KMS-11 (cell line): ENCODE results near the gene CORO2B.

ENCODE experiments used
- H2AFZ ChIP-seq: fragments of 200-600 bp; sonication (generic); 2 replicates; pipeline ENCODE4 v1.6.1; 2016; ENCODE audit warnings: antibody characterized with exemption, mixed run types, low read depth
- H3K27ac ChIP-seq: fragments of 200-600 bp; sonication (generic); 2 replicates; pipeline ENCODE4 v1.6.1; 2016; ENCODE audit warnings: mild to moderate bottlenecking, mixed run types
- H3K27me3 ChIP-seq: fragments of 200-600 bp; sonication (generic); 2 replicates; pipeline ENCODE4 v1.6.1; 2017; ENCODE audit warnings: mild to moderate bottlenecking, low read depth, mixed run types, moderate library complexity; ENCODE audit not compliant: insufficient read depth
- H3K36me3 ChIP-seq: fragments of 200-600 bp; sonication (generic); 2 replicates; pipeline ENCODE4 v1.6.1; 2017; ENCODE audit warnings: mild to moderate bottlenecking, mixed run types; ENCODE audit not compliant: insufficient read depth
- H3K4me1 ChIP-seq: fragments of 200-600 bp; sonication (generic); 2 replicates; pipeline ENCODE4 v1.6.1; 2016; ENCODE audit warnings: mild to moderate bottlenecking, low read depth, mixed run types; ENCODE audit not compliant: poor library complexity, severe bottlenecking
- H3K4me2 ChIP-seq: fragments of 200-600 bp; sonication (generic); 2 replicates; pipeline ENCODE4 v1.7.0; 2016; ENCODE audit warnings: mild to moderate bottlenecking, mixed run types
- H3K4me3 ChIP-seq: fragments of 200-600 bp; sonication (generic); IDR thresholded peaks from 2 replicates; pipeline ENCODE4 v1.6.1; 2017; ENCODE audit warnings: low read depth, low read length, mixed read lengths; ENCODE audit not compliant: insufficient read depth
- H3K79me2 ChIP-seq: fragments of 200-600 bp; sonication (generic); 2 replicates; pipeline ENCODE4 v1.6.1; 2016; ENCODE audit warnings: low read depth, mixed run types; ENCODE audit not compliant: insufficient read depth
- H3K9ac ChIP-seq: fragments of 200-600 bp; sonication (generic); 2 replicates; pipeline ENCODE4 v1.6.1; 2016; ENCODE audit warnings: mild to moderate bottlenecking, mixed run types
- H4K20me1 ChIP-seq: fragments of 200-600 bp; sonication (generic); 2 replicates; pipeline ENCODE4 v1.6.1; 2016; ENCODE audit warnings: mild to moderate bottlenecking, mixed run types; ENCODE audit not compliant: insufficient read depth
- TF ChIP-seq, protein P1 (sequence below): fragments of 200-600 bp; sonication (generic); conservative IDR thresholded peaks from 2 replicates; pipeline ENCODE4 v1.6.1; 2017; ENCODE audit warnings: low read depth, mild to moderate bottlenecking, antibody characterized with exemption, low read length, moderate library complexity, mixed read lengths

The CORO2B gene

GRCh38 chr15:68707386-68707785 lies 128.6 kb downstream of the CORO2B start:
- H3K27ac ChIP-seq: no peak overlapping the region
- no peak overlapping the region for H3K9ac ChIP-seq
- no peaks in the 10 kb centered on the region for H4K20me1 ChIP-seq
- H3K4me2 ChIP-seq: no peak overlapping the region
- no peaks in the 10 kb centered on the region for H3K36me3 ChIP-seq
- no peak overlapping the region for H3K4me3 ChIP-seq
- no peaks in the 10 kb centered on the region for H3K4me1 ChIP-seq
- no peaks in the 10 kb centered on the region for H3K79me2 ChIP-seq
- TF ChIP-seq, protein P1, sequence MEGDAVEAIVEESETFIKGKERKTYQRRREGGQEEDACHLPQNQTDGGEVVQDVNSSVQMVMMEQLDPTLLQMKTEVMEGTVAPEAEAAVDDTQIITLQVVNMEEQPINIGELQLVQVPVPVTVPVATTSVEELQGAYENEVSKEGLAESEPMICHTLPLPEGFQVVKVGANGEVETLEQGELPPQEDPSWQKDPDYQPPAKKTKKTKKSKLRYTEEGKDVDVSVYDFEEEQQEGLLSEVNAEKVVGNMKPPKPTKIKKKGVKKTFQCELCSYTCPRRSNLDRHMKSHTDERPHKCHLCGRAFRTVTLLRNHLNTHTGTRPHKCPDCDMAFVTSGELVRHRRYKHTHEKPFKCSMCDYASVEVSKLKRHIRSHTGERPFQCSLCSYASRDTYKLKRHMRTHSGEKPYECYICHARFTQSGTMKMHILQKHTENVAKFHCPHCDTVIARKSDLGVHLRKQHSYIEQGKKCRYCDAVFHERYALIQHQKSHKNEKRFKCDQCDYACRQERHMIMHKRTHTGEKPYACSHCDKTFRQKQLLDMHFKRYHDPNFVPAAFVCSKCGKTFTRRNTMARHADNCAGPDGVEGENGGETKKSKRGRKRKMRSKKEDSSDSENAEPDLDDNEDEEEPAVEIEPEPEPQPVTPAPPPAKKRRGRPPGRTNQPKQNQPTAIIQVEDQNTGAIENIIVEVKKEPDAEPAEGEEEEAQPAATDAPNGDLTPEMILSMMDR: no peak
- H2AFZ ChIP-seq: no peak overlapping the region
- no peaks in the 10 kb centered on the region for H3K27me3 ChIP-seq

DNA sequence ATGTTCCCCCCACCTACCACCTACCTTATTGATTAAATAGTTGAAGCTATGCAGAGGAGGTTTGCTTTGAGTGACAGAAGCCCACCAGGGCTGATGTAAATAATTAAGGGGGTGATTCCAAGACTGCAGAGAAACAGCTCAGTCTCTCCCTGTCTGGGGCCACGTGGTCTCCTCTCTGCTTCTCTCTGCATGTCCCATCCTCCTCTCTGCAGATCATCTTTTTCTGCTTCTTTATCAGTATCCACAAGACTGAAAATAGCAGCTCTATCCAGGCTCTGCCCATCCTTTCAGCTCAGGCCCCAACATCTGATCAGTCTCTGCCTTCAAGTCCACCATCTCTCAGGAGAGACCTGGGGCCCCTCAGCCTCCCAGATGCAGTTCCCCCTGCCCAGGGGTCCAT lies 131.1 kb downstream of the CORO2B start:
- no peaks in the 10 kb centered on the region for H3K4me1 ChIP-seq
- TF ChIP-seq, protein P1: no peak
- H3K79me2 ChIP-seq: no peaks in the 10 kb centered on the region
- H3K4me3 ChIP-seq: no peak overlapping the region
- no peak overlapping the region for H3K9ac ChIP-seq
- H2AFZ ChIP-seq: no peak overlapping the region
- no peaks in the 10 kb centered on the region for H4K20me1 ChIP-seq
- no peaks in the 10 kb centered on the region for H3K36me3 ChIP-seq
- no peaks in the 10 kb centered on the region for H3K27me3 ChIP-seq
- H3K27ac ChIP-seq: no peak overlapping the region
- H3K4me2 ChIP-seq: no peak overlapping the region

- no peaks in the 10 kb centered on the region for H3K27me3 ChIP-seq
- no peaks in the 10 kb centered on the region for H3K36me3 ChIP-seq
- H3K79me2 ChIP-seq: no peaks in the 10 kb centered on the region
- TF ChIP-seq, protein P1: no peak
- no peak overlapping the region for H2AFZ ChIP-seq
- no peak overlapping the region for H3K4me3 ChIP-seq
- no peak overlapping the region for H3K9ac ChIP-seq
- no peaks in the 10 kb centered on the region for H4K20me1 ChIP-seq
- no peak overlapping the region for H3K4me2 ChIP-seq
- H3K4me1 ChIP-seq: no peaks in the 10 kb centered on the region
- no peak overlapping the region for H3K27ac ChIP-seq
These were observed 131.7 kb downstream of the CORO2B start for GRCh38 chr15:68710536-68710935.

- Histone ChIP-seq H4K20me1 (no peaks in the 10 kb centered on the region), H3K4me1 (no peaks in the 10 kb centered on the region), H3K4me2 (no peak overlapping the region), H3K27me3 (no peaks in the 10 kb centered on the region), H3K4me3 (no peak overlapping the region), H3K36me3 (no peaks in the 10 kb centered on the region), H2AFZ (no peak overlapping the region), H3K27ac (no peak overlapping the region), H3K9ac (no peak overlapping the region), H3K79me2 (no peaks in the 10 kb centered on the region)
- TF ChIP-seq, protein P1: no peak
These were observed 132.6 kb downstream of the CORO2B start for GRCh38 chr15:68711406-68711805.
